A673 (cell line): ENCODE data around the gene IFNAR1.
A peak's percentile ranks its signal among the peaks of the same experiment; 100 is the strongest.

Source experiments
- CTCF ChIP-seq: fragments of 300-800, 200-600 bp; sonication (generic); conservative IDR thresholded peaks from 2 replicates; pipeline ENCODE4 v1.5.1; 2017; ENCODE audit warnings: low read depth, mild to moderate bottlenecking, antibody characterized with exemption, low read length, moderate library complexity, mixed read lengths
- EZH2 ChIP-seq: fragments of 200-600 bp; sonication (generic); IDR thresholded peaks from 2 replicates; pipeline ENCODE4 v1.6.1; 2017; ENCODE audit warnings: borderline replicate concordance, low read depth, mild to moderate bottlenecking, mixed read lengths, antibody characterized with exemption, low read length; ENCODE audit not compliant: poor library complexity, severe bottlenecking

GRCh38 chr21:33360881-33361602 is 36.3 kb downstream of the IFNAR1 start:
- TF ChIP-seq EZH2: peak; percentile 28
- TF ChIP-seq CTCF: peak; percentile 94
